ENCODE results near the gene ARTN. TPM values are rescaled to one million over a fixed set of nuclear protein-coding genes. Genes with fewer than 3 reads are reported as not detected.

Gene ARTN
- total and polyA plus RNA-seq, 9 of the 15 experiments (the other 6 are each of a cell fraction or from before 2014, with no cell fraction given): 0.06 to 0.38 TPM; not detected in 7

DNA sequence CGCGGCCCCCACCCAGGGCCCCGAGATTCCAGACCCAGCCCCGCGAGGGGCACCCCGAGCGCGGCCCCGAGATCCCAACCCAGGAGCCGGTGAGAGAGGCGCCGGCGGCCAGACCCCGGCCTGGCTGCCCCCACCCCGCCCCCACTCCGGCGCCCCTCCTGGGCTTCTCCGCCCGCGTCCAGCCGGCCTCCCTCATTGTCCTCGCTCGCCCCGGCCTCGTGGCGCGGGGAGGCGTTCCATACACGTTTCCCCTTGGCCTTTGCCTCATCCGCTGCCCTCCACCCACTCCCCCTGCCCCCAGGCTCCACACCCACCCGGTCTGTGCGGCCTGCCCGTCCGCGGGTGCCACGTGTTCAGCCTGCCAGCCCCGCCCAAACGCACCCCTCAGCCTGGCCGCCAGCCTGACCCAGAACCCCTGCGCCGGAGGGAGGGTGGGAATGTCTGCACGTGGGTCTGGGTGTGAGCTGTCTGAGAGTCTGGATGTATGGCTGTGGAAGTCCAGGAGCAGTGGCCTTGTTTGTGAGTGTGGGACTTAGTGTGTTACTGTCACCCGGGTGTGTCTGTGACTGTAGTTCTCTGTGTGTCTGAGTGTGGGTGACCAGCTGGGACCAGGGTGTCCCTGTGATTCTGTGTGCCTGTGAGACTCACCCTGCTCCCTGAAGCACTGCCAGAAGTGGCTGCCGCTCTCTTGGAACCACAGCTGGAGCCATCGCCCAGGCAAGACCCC, 46.1 kb downstream of the ARTN start (continued):
- TF ChIP-seq ZNF3 (CRISPR knock-in tag; IDR thresholded peaks at IDR 0.05): no peak
- no peak for TF ChIP-seq SOX6 (IDR thresholded peaks at IDR 0.05)
- TF ChIP-seq ARID2 (IDR thresholded peaks at IDR 0.05): no peak
- TF ChIP-seq, protein P1, sequence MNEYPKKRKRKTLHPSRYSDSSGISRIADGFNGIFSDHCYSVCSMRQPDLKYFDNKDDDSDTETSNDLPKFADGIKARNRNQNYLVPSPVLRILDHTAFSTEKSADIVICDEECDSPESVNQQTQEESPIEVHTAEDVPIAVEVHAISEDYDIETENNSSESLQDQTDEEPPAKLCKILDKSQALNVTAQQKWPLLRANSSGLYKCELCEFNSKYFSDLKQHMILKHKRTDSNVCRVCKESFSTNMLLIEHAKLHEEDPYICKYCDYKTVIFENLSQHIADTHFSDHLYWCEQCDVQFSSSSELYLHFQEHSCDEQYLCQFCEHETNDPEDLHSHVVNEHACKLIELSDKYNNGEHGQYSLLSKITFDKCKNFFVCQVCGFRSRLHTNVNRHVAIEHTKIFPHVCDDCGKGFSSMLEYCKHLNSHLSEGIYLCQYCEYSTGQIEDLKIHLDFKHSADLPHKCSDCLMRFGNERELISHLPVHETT (CRISPR knock-in tag; conservative IDR thresholded peaks at IDR 0.05 in 1 of 2, IDR thresholded peaks at IDR 0.05 in 1 of 2): peak in 1 of 2 experiments; percentile 84; a peak in 1 of 4 replicates
- TF ChIP-seq, protein P2, sequence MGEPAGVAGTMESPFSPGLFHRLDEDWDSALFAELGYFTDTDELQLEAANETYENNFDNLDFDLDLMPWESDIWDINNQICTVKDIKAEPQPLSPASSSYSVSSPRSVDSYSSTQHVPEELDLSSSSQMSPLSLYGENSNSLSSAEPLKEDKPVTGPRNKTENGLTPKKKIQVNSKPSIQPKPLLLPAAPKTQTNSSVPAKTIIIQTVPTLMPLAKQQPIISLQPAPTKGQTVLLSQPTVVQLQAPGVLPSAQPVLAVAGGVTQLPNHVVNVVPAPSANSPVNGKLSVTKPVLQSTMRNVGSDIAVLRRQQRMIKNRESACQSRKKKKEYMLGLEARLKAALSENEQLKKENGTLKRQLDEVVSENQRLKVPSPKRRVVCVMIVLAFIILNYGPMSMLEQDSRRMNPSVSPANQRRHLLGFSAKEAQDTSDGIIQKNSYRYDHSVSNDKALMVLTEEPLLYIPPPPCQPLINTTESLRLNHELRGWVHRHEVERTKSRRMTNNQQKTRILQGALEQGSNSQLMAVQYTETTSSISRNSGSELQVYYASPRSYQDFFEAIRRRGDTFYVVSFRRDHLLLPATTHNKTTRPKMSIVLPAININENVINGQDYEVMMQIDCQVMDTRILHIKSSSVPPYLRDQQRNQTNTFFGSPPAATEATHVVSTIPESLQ (CRISPR knock-in tag; IDR thresholded peaks at IDR 0.05): 0 out of 2 replicates have a peak, but pooled peaks have one; percentile 62
- TF ChIP-seq POLR2G (IDR thresholded peaks at IDR 0.05; ENCODE audit: low read depth, low read length): 0 out of 2 replicates have a peak, but pooled peaks have one; percentile 13
- TF ChIP-seq MXI1 (IDR thresholded peaks at IDR 0.05; ENCODE audit: low read depth, low read length): peak; percentile 91
- no peak for TF ChIP-seq ZNF77 (CRISPR knock-in tag; IDR thresholded peaks at IDR 0.05)
- TF ChIP-seq, protein P3, sequence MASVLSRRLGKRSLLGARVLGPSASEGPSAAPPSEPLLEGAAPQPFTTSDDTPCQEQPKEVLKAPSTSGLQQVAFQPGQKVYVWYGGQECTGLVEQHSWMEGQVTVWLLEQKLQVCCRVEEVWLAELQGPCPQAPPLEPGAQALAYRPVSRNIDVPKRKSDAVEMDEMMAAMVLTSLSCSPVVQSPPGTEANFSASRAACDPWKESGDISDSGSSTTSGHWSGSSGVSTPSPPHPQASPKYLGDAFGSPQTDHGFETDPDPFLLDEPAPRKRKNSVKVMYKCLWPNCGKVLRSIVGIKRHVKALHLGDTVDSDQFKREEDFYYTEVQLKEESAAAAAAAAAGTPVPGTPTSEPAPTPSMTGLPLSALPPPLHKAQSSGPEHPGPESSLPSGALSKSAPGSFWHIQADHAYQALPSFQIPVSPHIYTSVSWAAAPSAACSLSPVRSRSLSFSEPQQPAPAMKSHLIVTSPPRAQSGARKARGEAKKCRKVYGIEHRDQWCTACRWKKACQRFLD (CRISPR knock-in tag; IDR thresholded peaks at IDR 0.05): peak; percentile 71; the same call in 1 of the 2 replicates
- no peak for TF ChIP-seq ZFP36 (IDR thresholded peaks at IDR 0.05; ENCODE audit: low read depth, low read length, partially characterized antibody)
- no peak for TF ChIP-seq HDAC3 (IDR thresholded peaks at IDR 0.05; ENCODE audit: borderline replicate concordance, partially characterized antibody)
- no peak for TF ChIP-seq MEF2D (tag; conservative IDR thresholded peaks at IDR 0.05; ENCODE audit: low read depth)
- TF ChIP-seq SMARCA4 (IDR thresholded peaks at IDR 0.05): peak; percentile 40; the same call in 1 of the 2 replicates
- TF ChIP-seq POLR3G (IDR thresholded peaks at IDR 0.05; ENCODE audit: extremely low read depth, insufficient read length, insufficient replicate concordance): no peak
- no peak for TF ChIP-seq EWSR1 (IDR thresholded peaks at IDR 0.05; ENCODE audit: borderline replicate concordance, low read depth, partially characterized antibody)
- TF ChIP-seq SPI1 (IDR thresholded peaks at IDR 0.05; ENCODE audit: borderline replicate concordance, low read depth, low read length): no peak
- no peak for TF ChIP-seq ZKSCAN3 (CRISPR knock-in tag; IDR thresholded peaks at IDR 0.05)
- no peak for TF ChIP-seq ATF1 (CRISPR knock-in tag; IDR thresholded peaks at IDR 0.05)
- no peak for TF ChIP-seq ATF1 (tag; IDR thresholded peaks at IDR 0.05)
- no peak for TF ChIP-seq GATA2 (CRISPR knock-in tag; IDR thresholded peaks at IDR 0.05)
- no peak for TF ChIP-seq SMARCB1 (IDR thresholded peaks at IDR 0.05; ENCODE audit: insufficient read length, low read depth)
- peak in 1 of 3 experiments; percentile 11 for TF ChIP-seq YY1 (IDR thresholded peaks at IDR 0.05; ENCODE audit: borderline replicate concordance in 1 of 3, control insufficient read depth in 1 of 3, extremely low read depth in 1 of 3, insufficient read depth in 3 of 3, insufficient read length in 1 of 3, insufficient replicate concordance in 2 of 3, low read depth in 1 of 3, low read length in 2 of 3)
- no peak for TF ChIP-seq PHB (CRISPR knock-in tag; IDR thresholded peaks at IDR 0.05)

Measured in K562 (cell line).